Stromal cell of bone marrow (primary cell): ENCODE measurements around the gene ARMC9.
A peak's percentile ranks its signal among the peaks of the same experiment; 100 is the strongest.
"Not testable (repeated sequence)": the region's sequence is repeated elsewhere in the genome, so short reads cannot be mapped to it uniquely, and the experiment has no call there.

Experiments used
- DNase-seq: peaks from one replicate; pipeline ENCODE4 v3.0.0-alpha.2; 2012; ENCODE audit warnings: low read depth

Gene ARMC9

GRCh38 chr2:231287696-231288095 is 89.3 kb downstream of the ARMC9 start:
- DNase-seq: no peak

GRCh38 chr2:231288590-231288989 is 90.2 kb downstream of the ARMC9 start:
- no peak for DNase-seq

GRCh38 chr2:231290321-231291015 is 92.0 kb downstream of the ARMC9 start:
- DNase-seq: no peak

- DNase-seq: no peak
These were observed 94.2 kb downstream of the ARMC9 start for GRCh38 chr2:231292472-231293134.

- no peak for DNase-seq
These were observed 94.7 kb downstream of the ARMC9 start for GRCh38 chr2:231293163-231293562.

GRCh38 chr2:231294116-231294515 is 95.7 kb downstream of the ARMC9 start:
- no peak for DNase-seq

- DNase-seq: peak; percentile 4
These were observed 96.3 kb downstream of the ARMC9 start for GRCh38 chr2:231294571-231295362.

GRCh38 chr2:231295363-231295655 is 96.9 kb downstream of the ARMC9 start:
- no peak for DNase-seq

- no peak for DNase-seq
These were observed 98.1 kb downstream of the ARMC9 start for GRCh38 chr2:231296401-231296974.

- peak; percentile 11 for DNase-seq
These were observed 98.9 kb downstream of the ARMC9 start for GRCh38 chr2:231297108-231297908.

GRCh38 chr2:231298091-231298490 is 99.7 kb downstream of the ARMC9 start:
- no peak for DNase-seq

GRCh38 chr2:231299267-231299666 is 100.8 kb downstream of the ARMC9 start:
- DNase-seq: no peak

GRCh38 chr2:231300020-231300721 is 101.7 kb downstream of the ARMC9 start:
- DNase-seq: no peak

- DNase-seq: no peak
These were observed 102.3 kb downstream of the ARMC9 start for GRCh38 chr2:231300722-231301076.

GRCh38 chr2:231304259-231304658 is 105.8 kb downstream of the ARMC9 start:
- DNase-seq: not testable (repeated sequence)

GRCh38 chr2:231305221-231305620 is 106.8 kb downstream of the ARMC9 start:
- no peak for DNase-seq

- no peak for DNase-seq
These were observed 108.5 kb downstream of the ARMC9 start for GRCh38 chr2:231306791-231307393.

- DNase-seq: no peak
These were observed 109.8 kb downstream of the ARMC9 start for GRCh38 chr2:231308219-231308618.

- peak; percentile 28 for DNase-seq
These were observed 110.4 kb downstream of the ARMC9 start for GRCh38 chr2:231308631-231309428.

GRCh38 chr2:231312066-231312465 is 113.6 kb downstream of the ARMC9 start:
- no peak for DNase-seq
